Measurements from ENCODE around the gene LIPK. TPM values are rescaled to one million over a fixed set of nuclear protein-coding genes. Genes with fewer than 3 reads are reported as not detected.

Gene LIPK
- total and polyA plus RNA-seq, 2 experiments from 2014 or later = not detected

- Histone ChIP-seq H3K27ac (no peak overlapping the region), H3K9me3 (ENCODE audit: low read depth) (no peaks in the 10 kb centered on the region), H3K36me3 (replicated peaks; ENCODE audit: insufficient read depth, low read depth) (no peaks in the 10 kb centered on the region), H3K27me3 (no peaks in the 10 kb centered on the region), H3K4me2 (no peak overlapping the region), H3K9me2 (replicated peaks; ENCODE audit: insufficient read depth) (no peaks in the 10 kb centered on the region), H3K79me2 (no peaks in the 10 kb centered on the region), H2AFZ (no peak overlapping the region), H3K4me3 (no peak overlapping the region), H3K4me1 (ENCODE audit: insufficient read depth) (peaks cover 3% of the 10 kb centered on the region), H4K20me1 (ENCODE audit: insufficient read depth, poor library complexity, severe bottlenecking) (no peaks in the 10 kb centered on the region)
- DNase-seq (ENCODE audit: low spot score) = no peak
- WGBS (ENCODE audit: low lambda C conversion rate, missing lambda C conversion rate) = 61% methylated on average over 1 of the region's 1 CpG
- TF ChIP-seq CTCF (IDR thresholded peaks at IDR 0.05; ENCODE audit: poor library complexity) = no peak
- no peak for TF ChIP-seq EZH2phosphoT487 (IDR thresholded peaks at IDR 0.05; ENCODE audit: low read depth, severe bottlenecking, unreplicated experiment)
- no peak for TF ChIP-seq EZH2 (IDR thresholded peaks at IDR 0.05; ENCODE audit: borderline replicate concordance)
Measured at GRCh38 chr10:88794731-88795130, 88.7 kb downstream of the LIPK start.

- DNase-seq (ENCODE audit: low spot score) = no peak
- no peaks in the 10 kb centered on the region for H4K20me1 ChIP-seq (ENCODE audit: insufficient read depth, poor library complexity, severe bottlenecking)
- TF ChIP-seq CTCF (IDR thresholded peaks at IDR 0.05; ENCODE audit: poor library complexity) (no peak), EZH2phosphoT487 (IDR thresholded peaks at IDR 0.05; ENCODE audit: low read depth, severe bottlenecking, unreplicated experiment) (no peak), EZH2 (IDR thresholded peaks at IDR 0.05; ENCODE audit: borderline replicate concordance) (no peak)
- no peaks in the 10 kb centered on the region for H3K36me3 ChIP-seq (replicated peaks; ENCODE audit: insufficient read depth, low read depth)
- H3K9me3 ChIP-seq (ENCODE audit: low read depth) = no peaks in the 10 kb centered on the region
- no peaks in the 10 kb centered on the region for H3K79me2 ChIP-seq
- no peak overlapping the region for H3K4me2 ChIP-seq
- WGBS (ENCODE audit: low lambda C conversion rate, missing lambda C conversion rate) = 91% methylated on average over 2 of the region's 2 CpGs
- H2AFZ ChIP-seq = no peak overlapping the region
- H3K4me3 ChIP-seq = no peak overlapping the region
- no peaks in the 10 kb centered on the region for H3K27me3 ChIP-seq
- no peaks in the 10 kb centered on the region for H3K9me2 ChIP-seq (replicated peaks; ENCODE audit: insufficient read depth)
- no peak overlapping the region for H3K27ac ChIP-seq
- H3K4me1 ChIP-seq (ENCODE audit: insufficient read depth) = peaks cover 3% of the 10 kb centered on the region
Measured at GRCh38 chr10:88800152-88801125, 94.4 kb downstream of the LIPK start.

Other genes with a start within 250 kb of the LIPK start
- gene RNLS, start 122.9 kb upstream of the LIPK start, total RNA-seq = 14.9 and 15.7 TPM in 2 replicates
- gene RNLS, start 122.9 kb upstream of the LIPK start, polyA plus RNA-seq = 12.8 TPM in 2 replicates
- 0.17 TPM in 1 of 2 replicates, not detected in the other for gene LIPJ, start 119.5 kb upstream of the LIPK start, total RNA-seq
- gene LIPJ, start 119.5 kb upstream of the LIPK start, polyA plus RNA-seq = not detected in 2 replicates
- gene LIPF, start 41.8 kb upstream of the LIPK start, total RNA-seq = 0.12 and 1.1 TPM in 2 replicates
- gene LIPF, start 41.8 kb upstream of the LIPK start, polyA plus RNA-seq = not detected in 2 replicates
- gene LIPN, start 53.8 kb downstream of the LIPK start, total RNA-seq = 0.17 TPM in 1 of 2 replicates, not detected in the other
- not detected in 2 replicates for gene LIPN, start 53.8 kb downstream of the LIPK start, polyA plus RNA-seq
- gene LIPM, start 96.5 kb downstream of the LIPK start, total RNA-seq = not detected in 2 replicates
- not detected in 2 replicates for gene LIPM, start 96.5 kb downstream of the LIPK start, polyA plus RNA-seq
- gene ANKRD22, start 145.6 kb downstream of the LIPK start, total RNA-seq = 2.1 and 4.2 TPM in 2 replicates
- gene ANKRD22, start 145.6 kb downstream of the LIPK start, polyA plus RNA-seq = 2.3 and 2.7 TPM in 2 replicates
- gene STAMBPL1, start 174.0 kb downstream of the LIPK start, total RNA-seq = 14.8 and 20.0 TPM in 2 replicates
- 4.5 and 5.2 TPM in 2 replicates for gene STAMBPL1, start 174.0 kb downstream of the LIPK start, polyA plus RNA-seq
- 218 and 231 TPM in 2 replicates for gene ACTA2, start 246.5 kb downstream of the LIPK start, total RNA-seq
- gene ACTA2, start 246.5 kb downstream of the LIPK start, polyA plus RNA-seq = 207 and 251 TPM in 2 replicates